GM23248 (cell line): ENCODE measurements around the gene ZNF787.

ENCODE experiments used
- EZH2 ChIP-seq: fragments of 200-600 bp; sonication (generic); IDR thresholded peaks from 2 replicates; pipeline ENCODE4 v1.6.1; 2018; ENCODE audit warnings: antibody characterized with exemption, mild to moderate bottlenecking; ENCODE audit not compliant: insufficient read depth, poor library complexity, severe bottlenecking
- EZH2phosphoT487 ChIP-seq: fragments of 200-600 bp; sonication (generic); IDR thresholded peaks from 2 replicates; pipeline ENCODE4 v1.6.1; 2018; ENCODE audit warnings: antibody characterized with exemption, moderate library complexity, mild to moderate bottlenecking, low read depth; ENCODE audit not compliant: insufficient read depth

- no peak for TF ChIP-seq EZH2
- no peak for TF ChIP-seq EZH2phosphoT487
Measured at GRCh38 chr19:56096665-56097064, 24.4 kb downstream of the ZNF787 start.
